GM23338 (cell line): ENCODE results near the gene APIP. TPM values are rescaled to one million over a fixed set of nuclear protein-coding genes. Genes with fewer than 3 reads are reported as not detected.
"Not testable (repeated sequence)": the region's sequence is repeated elsewhere in the genome, so short reads cannot be mapped to it uniquely, and the experiment has no call there.

Experiments
- ATAC-seq: fragments of 200-7000 bp; cut with Tn5 transposase; 3 replicates; pipeline ENCODE4 v1.9.1; 2020
- DNase-seq: peaks from one replicate; pipeline ENCODE4 v3.0.0-alpha.2; 2015; ENCODE audit warnings: low spot score
- H2AFZ ChIP-seq: fragments of 200-600 bp; sonication (generic); 2 replicates; pipeline ENCODE4 v1.8.0; 2016; ENCODE audit warnings: antibody characterized with exemption, mild to moderate bottlenecking, moderate library complexity
- H3F3A ChIP-seq: fragments of 200-600 bp; sonication (generic); replicated peaks from 2 replicates; pipeline ENCODE4 v1.8.0; 2017; ENCODE audit warnings: antibody characterized with exemption, mixed run types, low read depth
- H3K27ac ChIP-seq: fragments of 200-600 bp; sonication (generic); 2 replicates; pipeline ENCODE4 v1.6.1; 2016; ENCODE audit warnings: low read depth
- H3K27me3 ChIP-seq: fragments of 200-600 bp; sonication (generic); 2 replicates; pipeline ENCODE4 v1.8.0; 2016; ENCODE audit warnings: mild to moderate bottlenecking, mixed run types, moderate library complexity; ENCODE audit not compliant: insufficient read depth
- H3K36me3 ChIP-seq: fragments of 200-600 bp; sonication (generic); 2 replicates; pipeline ENCODE4 v1.8.0; 2016; ENCODE audit warnings: mild to moderate bottlenecking; ENCODE audit not compliant: insufficient read depth
- H3K4me1 ChIP-seq: fragments of 200-600 bp; sonication (generic); 2 replicates; pipeline ENCODE4 v1.8.0; 2016; ENCODE audit warnings: mild to moderate bottlenecking, moderate library complexity; ENCODE audit not compliant: insufficient read depth
- H3K4me2 ChIP-seq: fragments of 200-600 bp; sonication (generic); 2 replicates; pipeline ENCODE4 v1.7.1; 2017; ENCODE audit warnings: mixed run types
- H3K4me3 ChIP-seq: fragments of 200-600 bp; sonication (generic); 2 replicates; pipeline ENCODE4 v1.6.1; 2016; ENCODE audit warnings: mixed run types
- H3K79me2 ChIP-seq: fragments of 200-600 bp; sonication (generic); replicated peaks from 2 replicates; pipeline ENCODE4 v1.8.0; 2017; ENCODE audit warnings: mild to moderate bottlenecking; ENCODE audit not compliant: insufficient read depth
- H3K9me2 ChIP-seq: fragments of 200-600 bp; sonication (generic); 2 replicates; pipeline ENCODE4 v1.8.0; 2017; ENCODE audit not compliant: insufficient read depth
- H4K20me1 ChIP-seq: fragments of 200-600 bp; sonication (generic); replicated peaks from 2 replicates; pipeline ENCODE4 v1.8.0; 2017; ENCODE audit warnings: mild to moderate bottlenecking; ENCODE audit not compliant: insufficient read depth
- H3K27ac Mint-ChIP-seq: 2 replicates; pipeline ENCODE4 v1.8.0; 2020; ENCODE audit warnings: inconsistent platforms, mild to moderate bottlenecking, moderate library complexity, mixed read lengths
- H3K27me3 Mint-ChIP-seq: 3 replicates; pipeline ENCODE4 v1.8.0; 2022; ENCODE audit warnings: low read depth, mild to moderate bottlenecking, moderate library complexity, mixed read lengths, inconsistent platforms; ENCODE audit not compliant: insufficient read depth, poor library complexity
- H3K36me3 Mint-ChIP-seq: 3 replicates; pipeline ENCODE4 v1.8.0; 2021; ENCODE audit warnings: low read depth, mild to moderate bottlenecking, inconsistent platforms, moderate library complexity, mixed read lengths
- H3K4me1 Mint-ChIP-seq: 3 replicates; pipeline ENCODE4 v1.8.0; 2020; ENCODE audit warnings: mild to moderate bottlenecking, inconsistent platforms, mixed read lengths
- H3K4me3 Mint-ChIP-seq: 3 replicates; pipeline ENCODE4 v1.8.0; 2021; ENCODE audit warnings: moderate library complexity, mild to moderate bottlenecking, inconsistent platforms, mixed read lengths
- H3K9me3 Mint-ChIP-seq: 3 replicates; pipeline ENCODE4 v1.8.0; 2020; ENCODE audit warnings: moderate library complexity, mild to moderate bottlenecking, inconsistent platforms, mixed read lengths
- CREB1 ChIP-seq: fragments of 250-450 bp; sonication (Bioruptor Pico); IDR thresholded peaks from 2 replicates; pipeline ENCODE4 v1.5.0; 2020; ENCODE audit warnings: low read depth, mild to moderate bottlenecking, moderate library complexity
- JUNB ChIP-seq: IDR thresholded peaks from one replicate; pipeline ENCODE4 v1.6.1; 2016; ENCODE audit warnings: antibody characterized with exemption; ENCODE audit not compliant: unreplicated experiment
- NANOG ChIP-seq: IDR thresholded peaks from 2 replicates; pipeline ENCODE4 v1.6.1; 2016; ENCODE audit warnings: antibody characterized with exemption, borderline replicate concordance
- POLR2AphosphoS5 ChIP-seq: IDR thresholded peaks from 2 replicates; pipeline ENCODE4 v1.6.1; 2016; ENCODE audit warnings: antibody characterized with exemption, low read depth
- STAT1 ChIP-seq: IDR thresholded peaks from one replicate; pipeline ENCODE4 v1.6.1; 2016; ENCODE audit warnings: antibody characterized with exemption; ENCODE audit not compliant: unreplicated experiment
- ZNF114 ChIP-seq: fragments of 250-450 bp; sonication (Bioruptor Pico); IDR thresholded peaks from 2 replicates; pipeline ENCODE4 v1.5.0; 2020; ENCODE audit warnings: mild to moderate bottlenecking, moderate library complexity
- polyA plus RNA-seq: library from polyadenylated mRNA; unstranded; fragments of >200 nt; fragmentation: Nextera tagmentation; extraction: Ambion mirVana; gene quantifications from 2 replicates; pipeline ENCODE4 v1.2.1, GENCODE V29; 2016
- total RNA-seq: library from RNA; depleted of rRNA; stranded (reverse); fragments of >200 nt; shearing (Covaris generic); gene quantifications from 2 replicates; pipeline ENCODE4 v1.2.3, GENCODE V29; 2014
- TF ChIP-seq, protein P1 (sequence below): fragments of 250-450 bp; sonication (Bioruptor Pico); IDR thresholded peaks from 2 replicates; pipeline ENCODE4 v1.5.0; 2020; ENCODE audit warnings: mild to moderate bottlenecking, moderate library complexity
- TF ChIP-seq, protein P2 (sequence below), 2 experiments: fragments of 200-600 bp in 1 of 2; sonication (generic) in 1 of 2; conservative IDR thresholded peaks; 2 replicates each; pipeline versions ENCODE4 v1.5.1 to v1.6.1; 2016 to 2017; ENCODE audit warnings: antibody characterized with exemption in 2 of 2, low read depth in 2 of 2, mild to moderate bottlenecking in 2 of 2, moderate library complexity in 1 of 2
- TF ChIP-seq, protein P3 (sequence below): IDR thresholded peaks from one replicate; pipeline ENCODE4 v1.6.1; 2018; ENCODE audit warnings: antibody characterized with exemption; ENCODE audit not compliant: unreplicated experiment

The APIP gene
- total and polyA plus RNA-seq, 2 experiments from 2014 or later, result 35.7 to 50.3 TPM

DNA sequence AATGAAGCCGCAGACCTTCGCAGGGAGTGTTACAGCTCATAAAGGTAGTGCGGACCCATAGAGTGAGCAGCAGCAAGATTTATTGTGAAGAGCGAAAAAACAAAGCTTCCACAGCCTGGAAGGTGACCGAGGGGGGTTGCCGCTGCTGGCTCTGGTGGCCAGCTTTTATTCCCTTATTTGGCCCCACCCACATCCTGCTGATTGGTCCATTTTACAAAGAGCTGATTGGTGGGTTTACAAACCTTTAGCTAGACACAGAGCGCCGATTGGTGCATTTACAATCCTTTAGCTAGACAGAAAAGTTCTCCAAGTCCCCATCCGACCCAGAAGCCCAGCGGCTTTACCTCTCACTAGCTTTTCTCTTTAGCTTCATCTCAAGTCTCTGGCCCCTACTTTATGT lies 2.6 kb downstream of the APIP start:
- not testable (repeated sequence) for H3K9me3 Mint-ChIP-seq, H3K4me3 Mint-ChIP-seq, H3K27me3 ChIP-seq, H3K4me3 ChIP-seq, H3F3A ChIP-seq, H3K9me2 ChIP-seq, H3K36me3 ChIP-seq, H3K27me3 Mint-ChIP-seq, H3K27ac ChIP-seq, ATAC-seq, H3K27ac Mint-ChIP-seq, H3K4me2 ChIP-seq, H4K20me1 ChIP-seq, DNase-seq, H2AFZ ChIP-seq
- Histone ChIP-seq H3K79me2 (peaks cover 61% of the 10 kb centered on the region), H3K4me1 (peaks cover 29% of the 10 kb centered on the region)
- Mint-ChIP-seq H3K36me3 (peaks cover 20% of the 10 kb centered on the region), H3K4me1 (peaks cover 20% of the 10 kb centered on the region)

DNA sequence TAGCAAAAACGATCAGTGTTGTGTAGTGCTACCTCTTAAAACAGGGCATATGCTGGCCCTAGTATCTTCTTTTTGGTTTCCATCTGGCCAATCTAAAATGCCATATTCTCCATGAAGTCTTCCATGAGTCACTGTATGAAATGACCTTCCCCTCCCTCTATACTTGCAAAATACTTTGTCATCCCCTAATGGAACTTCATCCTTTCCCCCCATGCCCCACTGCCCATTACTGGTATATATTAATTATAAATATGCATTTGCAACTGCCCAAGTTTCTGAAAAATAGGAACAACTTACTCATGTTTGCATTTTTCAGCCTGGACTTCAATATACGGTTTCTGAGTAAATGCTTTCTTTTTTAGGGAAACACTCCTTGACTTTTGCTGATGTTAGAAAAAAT lies 4.5 kb downstream of the APIP start:
- Histone ChIP-seq H3K4me3 (no peak overlapping the region), H3K27me3 (no peaks in the 10 kb centered on the region), H2AFZ (no peak overlapping the region), H3K9me2 (peaks cover 6% of the 10 kb centered on the region), H3K4me2 (no peak overlapping the region), H4K20me1 (no peaks in the 10 kb centered on the region), H3F3A (peaks cover 8% of the 10 kb centered on the region), H3K36me3 (no peaks in the 10 kb centered on the region; the same call in 1 of the 2 replicates), H3K4me1 (peaks cover 42% of the 10 kb centered on the region), H3K27ac (no peak overlapping the region), H3K79me2 (peaks cover 57% of the 10 kb centered on the region)
- TF ChIP-seq POLR2AphosphoS5, result no peak
- no peak for TF ChIP-seq CREB1
- TF ChIP-seq, protein P1, sequence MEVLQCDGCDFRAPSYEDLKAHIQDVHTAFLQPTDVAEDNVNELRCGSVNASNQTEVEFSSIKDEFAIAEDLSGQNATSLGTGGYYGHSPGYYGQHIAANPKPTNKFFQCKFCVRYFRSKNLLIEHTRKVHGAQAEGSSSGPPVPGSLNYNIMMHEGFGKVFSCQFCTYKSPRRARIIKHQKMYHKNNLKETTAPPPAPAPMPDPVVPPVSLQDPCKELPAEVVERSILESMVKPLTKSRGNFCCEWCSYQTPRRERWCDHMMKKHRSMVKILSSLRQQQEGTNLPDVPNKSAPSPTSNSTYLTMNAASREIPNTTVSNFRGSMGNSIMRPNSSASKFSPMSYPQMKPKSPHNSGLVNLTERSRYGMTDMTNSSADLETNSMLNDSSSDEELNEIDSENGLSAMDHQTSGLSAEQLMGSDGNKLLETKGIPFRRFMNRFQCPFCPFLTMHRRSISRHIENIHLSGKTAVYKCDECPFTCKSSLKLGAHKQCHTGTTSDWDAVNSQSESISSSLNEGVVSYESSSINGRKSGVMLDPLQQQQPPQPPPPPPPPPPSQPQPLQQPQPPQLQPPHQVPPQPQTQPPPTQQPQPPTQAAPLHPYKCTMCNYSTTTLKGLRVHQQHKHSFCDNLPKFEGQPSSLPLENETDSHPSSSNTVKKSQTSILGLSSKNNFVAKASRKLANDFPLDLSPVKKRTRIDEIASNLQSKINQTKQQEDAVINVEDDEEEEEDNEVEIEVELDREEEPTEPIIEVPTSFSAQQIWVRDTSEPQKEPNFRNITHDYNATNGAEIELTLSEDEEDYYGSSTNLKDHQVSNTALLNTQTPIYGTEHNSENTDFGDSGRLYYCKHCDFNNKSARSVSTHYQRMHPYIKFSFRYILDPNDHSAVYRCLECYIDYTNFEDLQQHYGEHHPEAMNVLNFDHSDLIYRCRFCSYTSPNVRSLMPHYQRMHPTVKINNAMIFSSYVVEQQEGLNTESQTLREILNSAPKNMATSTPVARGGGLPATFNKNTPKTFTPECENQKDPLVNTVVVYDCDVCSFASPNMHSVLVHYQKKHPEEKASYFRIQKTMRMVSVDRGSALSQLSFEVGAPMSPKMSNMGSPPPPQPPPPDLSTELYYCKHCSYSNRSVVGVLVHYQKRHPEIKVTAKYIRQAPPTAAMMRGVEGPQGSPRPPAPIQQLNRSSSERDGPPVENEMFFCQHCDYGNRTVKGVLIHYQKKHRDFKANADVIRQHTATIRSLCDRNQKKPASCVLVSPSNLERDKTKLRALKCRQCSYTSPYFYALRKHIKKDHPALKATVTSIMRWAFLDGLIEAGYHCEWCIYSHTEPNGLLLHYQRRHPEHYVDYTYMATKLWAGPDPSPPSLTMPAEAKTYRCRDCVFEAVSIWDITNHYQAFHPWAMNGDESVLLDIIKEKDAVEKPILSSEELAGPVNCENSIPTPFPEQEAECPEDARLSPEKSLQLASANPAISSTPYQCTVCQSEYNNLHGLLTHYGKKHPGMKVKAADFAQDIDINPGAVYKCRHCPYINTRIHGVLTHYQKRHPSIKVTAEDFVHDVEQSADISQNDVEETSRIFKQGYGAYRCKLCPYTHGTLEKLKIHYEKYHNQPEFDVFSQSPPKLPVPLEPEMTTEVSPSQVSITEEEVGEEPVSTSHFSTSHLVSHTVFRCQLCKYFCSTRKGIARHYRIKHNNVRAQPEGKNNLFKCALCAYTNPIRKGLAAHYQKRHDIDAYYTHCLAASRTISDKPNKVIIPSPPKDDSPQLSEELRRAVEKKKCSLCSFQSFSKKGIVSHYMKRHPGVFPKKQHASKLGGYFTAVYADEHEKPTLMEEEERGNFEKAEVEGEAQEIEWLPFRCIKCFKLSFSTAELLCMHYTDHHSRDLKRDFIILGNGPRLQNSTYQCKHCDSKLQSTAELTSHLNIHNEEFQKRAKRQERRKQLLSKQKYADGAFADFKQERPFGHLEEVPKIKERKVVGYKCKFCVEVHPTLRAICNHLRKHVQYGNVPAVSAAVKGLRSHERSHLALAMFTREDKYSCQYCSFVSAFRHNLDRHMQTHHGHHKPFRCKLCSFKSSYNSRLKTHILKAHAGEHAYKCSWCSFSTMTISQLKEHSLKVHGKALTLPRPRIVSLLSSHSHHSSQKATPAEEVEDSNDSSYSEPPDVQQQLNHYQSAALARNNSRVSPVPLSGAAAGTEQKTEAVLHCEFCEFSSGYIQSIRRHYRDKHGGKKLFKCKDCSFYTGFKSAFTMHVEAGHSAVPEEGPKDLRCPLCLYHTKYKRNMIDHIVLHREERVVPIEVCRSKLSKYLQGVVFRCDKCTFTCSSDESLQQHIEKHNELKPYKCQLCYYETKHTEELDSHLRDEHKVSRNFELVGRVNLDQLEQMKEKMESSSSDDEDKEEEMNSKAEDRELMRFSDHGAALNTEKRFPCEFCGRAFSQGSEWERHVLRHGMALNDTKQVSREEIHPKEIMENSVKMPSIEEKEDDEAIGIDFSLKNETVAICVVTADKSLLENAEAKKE (CRISPR knock-in tag), result no peak
- no peak for TF ChIP-seq ZNF114 (CRISPR knock-in tag)
- no peak for TF ChIP-seq STAT1
- TF ChIP-seq, protein P2, sequence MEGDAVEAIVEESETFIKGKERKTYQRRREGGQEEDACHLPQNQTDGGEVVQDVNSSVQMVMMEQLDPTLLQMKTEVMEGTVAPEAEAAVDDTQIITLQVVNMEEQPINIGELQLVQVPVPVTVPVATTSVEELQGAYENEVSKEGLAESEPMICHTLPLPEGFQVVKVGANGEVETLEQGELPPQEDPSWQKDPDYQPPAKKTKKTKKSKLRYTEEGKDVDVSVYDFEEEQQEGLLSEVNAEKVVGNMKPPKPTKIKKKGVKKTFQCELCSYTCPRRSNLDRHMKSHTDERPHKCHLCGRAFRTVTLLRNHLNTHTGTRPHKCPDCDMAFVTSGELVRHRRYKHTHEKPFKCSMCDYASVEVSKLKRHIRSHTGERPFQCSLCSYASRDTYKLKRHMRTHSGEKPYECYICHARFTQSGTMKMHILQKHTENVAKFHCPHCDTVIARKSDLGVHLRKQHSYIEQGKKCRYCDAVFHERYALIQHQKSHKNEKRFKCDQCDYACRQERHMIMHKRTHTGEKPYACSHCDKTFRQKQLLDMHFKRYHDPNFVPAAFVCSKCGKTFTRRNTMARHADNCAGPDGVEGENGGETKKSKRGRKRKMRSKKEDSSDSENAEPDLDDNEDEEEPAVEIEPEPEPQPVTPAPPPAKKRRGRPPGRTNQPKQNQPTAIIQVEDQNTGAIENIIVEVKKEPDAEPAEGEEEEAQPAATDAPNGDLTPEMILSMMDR (conservative IDR thresholded peaks at IDR 0.05; ENCODE audit: low read depth in 2 of 2), result no peak
- TF ChIP-seq JUNB, result no peak
- TF ChIP-seq NANOG, result no peak
- TF ChIP-seq, protein P3, sequence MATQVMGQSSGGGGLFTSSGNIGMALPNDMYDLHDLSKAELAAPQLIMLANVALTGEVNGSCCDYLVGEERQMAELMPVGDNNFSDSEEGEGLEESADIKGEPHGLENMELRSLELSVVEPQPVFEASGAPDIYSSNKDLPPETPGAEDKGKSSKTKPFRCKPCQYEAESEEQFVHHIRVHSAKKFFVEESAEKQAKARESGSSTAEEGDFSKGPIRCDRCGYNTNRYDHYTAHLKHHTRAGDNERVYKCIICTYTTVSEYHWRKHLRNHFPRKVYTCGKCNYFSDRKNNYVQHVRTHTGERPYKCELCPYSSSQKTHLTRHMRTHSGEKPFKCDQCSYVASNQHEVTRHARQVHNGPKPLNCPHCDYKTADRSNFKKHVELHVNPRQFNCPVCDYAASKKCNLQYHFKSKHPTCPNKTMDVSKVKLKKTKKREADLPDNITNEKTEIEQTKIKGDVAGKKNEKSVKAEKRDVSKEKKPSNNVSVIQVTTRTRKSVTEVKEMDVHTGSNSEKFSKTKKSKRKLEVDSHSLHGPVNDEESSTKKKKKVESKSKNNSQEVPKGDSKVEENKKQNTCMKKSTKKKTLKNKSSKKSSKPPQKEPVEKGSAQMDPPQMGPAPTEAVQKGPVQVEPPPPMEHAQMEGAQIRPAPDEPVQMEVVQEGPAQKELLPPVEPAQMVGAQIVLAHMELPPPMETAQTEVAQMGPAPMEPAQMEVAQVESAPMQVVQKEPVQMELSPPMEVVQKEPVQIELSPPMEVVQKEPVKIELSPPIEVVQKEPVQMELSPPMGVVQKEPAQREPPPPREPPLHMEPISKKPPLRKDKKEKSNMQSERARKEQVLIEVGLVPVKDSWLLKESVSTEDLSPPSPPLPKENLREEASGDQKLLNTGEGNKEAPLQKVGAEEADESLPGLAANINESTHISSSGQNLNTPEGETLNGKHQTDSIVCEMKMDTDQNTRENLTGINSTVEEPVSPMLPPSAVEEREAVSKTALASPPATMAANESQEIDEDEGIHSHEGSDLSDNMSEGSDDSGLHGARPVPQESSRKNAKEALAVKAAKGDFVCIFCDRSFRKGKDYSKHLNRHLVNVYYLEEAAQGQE, result no peak
- no peaks in the 10 kb centered on the region; the same call in 1 of the 3 replicates for H3K9me3 Mint-ChIP-seq
- no peak overlapping the region for H3K4me3 Mint-ChIP-seq
- no peak overlapping the region for H3K27ac Mint-ChIP-seq
- H3K27me3 Mint-ChIP-seq, result peaks cover 8% of the 10 kb centered on the region
- H3K36me3 Mint-ChIP-seq, result peaks cover 20% of the 10 kb centered on the region
- peaks cover 9% of the 10 kb centered on the region for H3K4me1 Mint-ChIP-seq
- no peak for ATAC-seq
- no peak for DNase-seq
